Astrocyte of the cerebellum (primary cell): ENCODE measurements around the gene OSMR.

ENCODE experiments used
- DNase-seq: peaks from one replicate; pipeline ENCODE4 v3.0.0-alpha.2; 2011; ENCODE audit warnings: low read depth
- H3K4me3 ChIP-seq: 2 replicates; pipeline ENCODE4 v1.5.1; 2011; ENCODE audit warnings: mild to moderate bottlenecking, low read depth, low read length, moderate library complexity
- CTCF ChIP-seq: IDR thresholded peaks from 2 replicates; pipeline ENCODE4 v1.5.1; 2012; ENCODE audit warnings: low read length, low read depth, moderate library complexity, mild to moderate bottlenecking; ENCODE audit errors: missing control alignments
- in situ Hi-C: cut with HindIII; loops from 2 replicates; pipeline ENCODE4 v1.10.0; 2017; ENCODE audit warnings: low sequenced_read_pairs

The OSMR gene

GRCh38 chr5:38916802-38917201 is 71.0 kb downstream of the OSMR start:
- TF ChIP-seq CTCF = no peak
- in situ Hi-C loops = no loop called here
- no peak overlapping the region for H3K4me3 ChIP-seq
- no peak for DNase-seq

GRCh38 chr5:38921174-38921573 is 75.4 kb downstream of the OSMR start:
- no peak for DNase-seq
- no peak for TF ChIP-seq CTCF
- in situ Hi-C loops = no loop called here
- H3K4me3 ChIP-seq = no peak overlapping the region

GRCh38 chr5:38922199-38922598 is 76.4 kb downstream of the OSMR start:
- in situ Hi-C loops = no loop called here
- peak; percentile 83 for TF ChIP-seq CTCF
- H3K4me3 ChIP-seq = no peak overlapping the region
- peak; percentile 19 for DNase-seq

GRCh38 chr5:38923661-38924451 is 78.0 kb downstream of the OSMR start:
- in situ Hi-C loops = no loop called here
- no peak for DNase-seq
- TF ChIP-seq CTCF = no peak
- H3K4me3 ChIP-seq = no peak overlapping the region

- peak; percentile 9 for DNase-seq
- no peak overlapping the region for H3K4me3 ChIP-seq
- TF ChIP-seq CTCF = no peak
- in situ Hi-C loops = no loop called here
Observed at GRCh38 chr5:38925154-38925925, 79.5 kb downstream of the OSMR start.

GRCh38 chr5:38926121-38926520 is 80.3 kb downstream of the OSMR start:
- in situ Hi-C loops = no loop called here

More at GRCh38 chr5:38926121-38926520, 80.3 kb downstream of the OSMR start:
- DNase-seq = no peak
- no peak for TF ChIP-seq CTCF
- H3K4me3 ChIP-seq = no peak overlapping the region
